OCI-LY7 (cell line): ENCODE results near the gene FRMD3. TPM values are rescaled to one million over a fixed set of nuclear protein-coding genes. Genes with fewer than 3 reads are reported as not detected.

Source experiments
- BruUV-seq: library from RNA; stranded (reverse); fragments of 400-500 nt; replicated peaks from 2 replicates; lab custom pipeline; 2021; lab: Mats Ljungman, UMichigan
- CTCF ChIA-PET: fragments of 300-600 bp; sonication (Branson Sonifier 250); formaldehyde crosslinking; loops from one replicate; lab custom pipeline; 2022; ENCODE audit warnings: antibody characterized with exemption; ENCODE audit not compliant: unreplicated experiment; lab: Charles Lee
- POLR2A ChIA-PET: fragments of 300-600 bp; sonication (Branson Sonifier 250); formaldehyde crosslinking; loops from one replicate; lab custom pipeline; 2022; ENCODE audit warnings: antibody characterized with exemption; lab: Charles Lee
- DNase-seq: peaks from one replicate; pipeline ENCODE4 v3.0.0-alpha.2; 2015; ENCODE audit warnings: low spot score
- H2AFZ ChIP-seq: fragments of 200-600 bp; sonication (generic), shearing (Covaris generic); 2 replicates; pipeline ENCODE4 v1.6.1; 2014; ENCODE audit warnings: mild to moderate bottlenecking, antibody characterized with exemption, low read length, moderate library complexity
- H3K27ac ChIP-seq: fragments of 200-600 bp; sonication (generic); 2 replicates; pipeline ENCODE4 v1.5.1; 2014; ENCODE audit warnings: mixed run types, low read depth, mild to moderate bottlenecking, moderate library complexity, low read length, inconsistent platforms; ENCODE audit not compliant: poor library complexity, severe bottlenecking
- H3K36me3 ChIP-seq: fragments of 200-600 bp; sonication (generic); 2 replicates; pipeline ENCODE4 v1.6.1; 2014; ENCODE audit warnings: mild to moderate bottlenecking, antibody characterized with exemption, low read length, moderate library complexity, mixed read lengths; ENCODE audit not compliant: insufficient read depth
- H3K4me1 ChIP-seq: fragments of 200-600 bp; sonication (generic); 2 replicates; pipeline ENCODE4 v1.5.1; 2014; ENCODE audit warnings: mild to moderate bottlenecking, low read length; ENCODE audit not compliant: insufficient read depth, poor library complexity, severe bottlenecking
- H3K4me2 ChIP-seq: fragments of 200-600 bp; sonication (generic); 2 replicates; pipeline ENCODE4 v1.6.1; 2014; ENCODE audit warnings: mild to moderate bottlenecking, low read length
- H3K4me3 ChIP-seq: fragments of 200-600 bp; sonication (generic); 2 replicates; pipeline ENCODE4 v1.5.1; 2014; ENCODE audit warnings: mild to moderate bottlenecking, low read depth, low read length; ENCODE audit not compliant: poor library complexity, severe bottlenecking
- H3K79me2 ChIP-seq: fragments of 200-600 bp; sonication (generic); 2 replicates; pipeline ENCODE4 v1.6.1; 2016; ENCODE audit warnings: low read depth, mild to moderate bottlenecking, low read length, moderate library complexity, mixed read lengths; ENCODE audit not compliant: insufficient read depth
- H3K9me2 ChIP-seq: fragments of 200-600 bp; sonication (generic); 2 replicates; pipeline ENCODE4 v1.6.1; 2016; ENCODE audit warnings: mild to moderate bottlenecking, low read length, mixed read lengths; ENCODE audit not compliant: insufficient read depth
- H3K9me3 ChIP-seq: fragments of 200-600 bp; sonication (generic); 2 replicates; pipeline ENCODE4 v1.6.1; 2014; ENCODE audit warnings: mild to moderate bottlenecking, mixed run types, low read length, mixed read lengths
- H4K20me1 ChIP-seq: fragments of 200-600 bp; sonication (generic); 2 replicates; pipeline ENCODE4 v1.6.1; 2014; ENCODE audit warnings: mild to moderate bottlenecking, antibody characterized with exemption, low read length, moderate library complexity, mixed read lengths; ENCODE audit not compliant: insufficient read depth
- EZH2phosphoT487 ChIP-seq: fragments of 200-600 bp; sonication (generic); IDR thresholded peaks from 2 replicates; pipeline ENCODE4 v1.6.1; 2018; ENCODE audit warnings: low read depth, borderline replicate concordance, mild to moderate bottlenecking, mixed run types, antibody characterized with exemption, low read length, moderate library complexity, mixed read lengths
- intact Hi-C: fragments of 100-400 bp; cut with micrococcal nuclease; formaldehyde crosslinking; loops from one replicate; pipeline ENCODE4 v1.10.0; 2022; ENCODE audit not compliant: unreplicated experiment
- total RNA-seq, 2 experiments: library from RNA; depleted of rRNA in 1 of 2; stranded (reverse); fragments of >200 nt in 1 of 2; shearing (Covaris generic) in 1 of 2; gene quantifications; 2 replicates each; pipeline ENCODE4 v1.2.3, GENCODE V29; 2014 to 2022
- TF ChIP-seq, protein P1 (sequence below): fragments of 200-600 bp; sonication (generic); conservative IDR thresholded peaks from 2 replicates; pipeline ENCODE4 v1.5.1; 2014; ENCODE audit warnings: mild to moderate bottlenecking, antibody characterized with exemption, low read length, moderate library complexity, mixed read lengths

Gene FRMD3
- total RNA-seq, 2 experiments from 2014 or later, result 0.48 to 1.4 TPM

DNA sequence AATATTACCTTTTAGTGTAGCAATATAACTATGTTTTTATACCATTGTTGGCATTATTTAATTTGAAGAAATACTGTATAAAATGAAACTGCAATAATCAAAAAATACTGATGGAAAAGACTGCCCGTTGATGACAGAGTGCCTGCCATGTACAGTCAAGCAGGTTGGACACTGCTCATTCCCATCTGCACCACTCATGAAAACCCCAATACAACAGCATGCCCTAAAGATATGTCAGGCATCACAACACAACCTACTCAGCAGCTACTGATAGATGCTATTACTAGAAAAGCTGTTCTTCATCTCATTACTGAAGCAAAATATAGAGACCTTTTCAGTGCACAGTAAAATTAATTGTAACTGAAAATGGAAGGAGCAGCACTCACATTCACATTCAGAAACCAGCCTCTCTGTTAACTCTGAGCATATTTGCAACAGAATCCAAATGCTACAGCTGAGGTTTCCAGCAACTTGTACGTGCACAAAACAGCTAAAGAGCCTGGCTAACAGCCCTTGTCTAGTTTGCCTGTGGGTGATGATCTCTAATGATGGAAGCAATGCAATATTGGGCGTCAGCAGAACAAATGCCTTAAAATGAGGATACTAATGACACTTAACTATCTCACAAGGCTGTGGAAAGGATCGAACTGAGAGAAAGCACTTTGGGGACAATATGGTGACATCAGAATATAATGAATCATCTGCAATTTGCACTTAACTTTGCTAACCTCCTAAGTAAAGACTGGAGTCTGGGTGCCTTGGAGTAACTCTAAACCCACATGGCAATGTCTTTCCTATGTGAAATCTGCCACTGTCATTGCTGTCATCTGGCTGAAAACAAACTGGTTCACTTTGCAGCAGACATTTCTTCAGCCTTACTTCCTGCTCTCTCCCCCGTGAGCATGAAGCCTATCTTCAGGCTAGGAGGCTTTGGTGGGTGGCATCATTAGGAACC, 280.0 kb downstream of the FRMD3 start:
- Histone ChIP-seq H3K79me2 (no peaks in the 10 kb centered on the region), H3K9me3 (no peaks in the 10 kb centered on the region), H4K20me1 (no peaks in the 10 kb centered on the region), H3K9me2 (no peaks in the 10 kb centered on the region), H2AFZ (no peak overlapping the region), H3K27ac (no peak overlapping the region), H3K4me2 (no peak overlapping the region), H3K4me3 (no peak overlapping the region), H3K36me3 (no peaks in the 10 kb centered on the region), H3K4me1 (no peaks in the 10 kb centered on the region)
- TF ChIP-seq, protein P1, sequence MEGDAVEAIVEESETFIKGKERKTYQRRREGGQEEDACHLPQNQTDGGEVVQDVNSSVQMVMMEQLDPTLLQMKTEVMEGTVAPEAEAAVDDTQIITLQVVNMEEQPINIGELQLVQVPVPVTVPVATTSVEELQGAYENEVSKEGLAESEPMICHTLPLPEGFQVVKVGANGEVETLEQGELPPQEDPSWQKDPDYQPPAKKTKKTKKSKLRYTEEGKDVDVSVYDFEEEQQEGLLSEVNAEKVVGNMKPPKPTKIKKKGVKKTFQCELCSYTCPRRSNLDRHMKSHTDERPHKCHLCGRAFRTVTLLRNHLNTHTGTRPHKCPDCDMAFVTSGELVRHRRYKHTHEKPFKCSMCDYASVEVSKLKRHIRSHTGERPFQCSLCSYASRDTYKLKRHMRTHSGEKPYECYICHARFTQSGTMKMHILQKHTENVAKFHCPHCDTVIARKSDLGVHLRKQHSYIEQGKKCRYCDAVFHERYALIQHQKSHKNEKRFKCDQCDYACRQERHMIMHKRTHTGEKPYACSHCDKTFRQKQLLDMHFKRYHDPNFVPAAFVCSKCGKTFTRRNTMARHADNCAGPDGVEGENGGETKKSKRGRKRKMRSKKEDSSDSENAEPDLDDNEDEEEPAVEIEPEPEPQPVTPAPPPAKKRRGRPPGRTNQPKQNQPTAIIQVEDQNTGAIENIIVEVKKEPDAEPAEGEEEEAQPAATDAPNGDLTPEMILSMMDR, result no peak
- no peak for TF ChIP-seq EZH2phosphoT487
- BruUV-seq, result no TSS peak
- POLR2A ChIA-PET, result interaction anchor here (0.6 to 0.7 kb wide), 2 partner anchors 19 to 293 kb away, joined by 3 to 4 read pairs; no protein-coding TSS in a partner anchor
- CTCF ChIA-PET, result no interaction called here
- intact Hi-C loops, result no loop called here
- DNase-seq, result no peak

DNA sequence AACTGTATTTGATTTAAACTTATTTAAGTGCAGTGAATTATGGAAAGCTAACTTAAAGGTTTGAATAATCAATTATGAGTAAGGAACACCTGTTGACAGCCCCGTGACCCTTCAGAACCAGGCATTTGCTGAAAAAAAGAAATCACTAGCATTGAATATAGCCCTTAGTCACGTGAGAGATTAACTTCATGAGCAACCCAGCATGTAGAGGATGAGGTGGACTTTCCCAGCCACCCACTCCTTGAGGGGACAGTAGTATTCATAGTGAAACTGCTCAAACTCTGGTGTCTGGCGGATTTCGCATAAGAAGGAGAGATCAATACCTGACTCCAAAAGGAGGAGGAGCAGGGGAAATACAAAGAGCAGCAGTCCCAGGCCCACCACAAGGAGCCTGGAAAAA, 290.5 kb downstream of the FRMD3 start:
- no peak for DNase-seq
- Histone ChIP-seq H3K4me2 (no peak overlapping the region), H2AFZ (no peak overlapping the region), H4K20me1 (no peaks in the 10 kb centered on the region), H3K79me2 (no peaks in the 10 kb centered on the region), H3K27ac (no peak overlapping the region), H3K4me3 (no peak overlapping the region), H3K9me2 (no peaks in the 10 kb centered on the region), H3K4me1 (no peaks in the 10 kb centered on the region), H3K36me3 (no peaks in the 10 kb centered on the region), H3K9me3 (no peaks in the 10 kb centered on the region)
- intact Hi-C loops, result no loop called here
- TF ChIP-seq, protein P1, result no peak
- TF ChIP-seq EZH2phosphoT487, result no peak
- BruUV-seq, result no TSS peak
- CTCF ChIA-PET, result no interaction called here
- POLR2A ChIA-PET, result interaction anchor here (0.7 kb wide), 1 partner anchor 1721 kb away, joined by 3 read pairs; no protein-coding TSS in a partner anchor
